ENCODE data around the gene MED13.
"Not testable (repeated sequence)": the region's sequence is repeated elsewhere in the genome, so short reads cannot be mapped to it uniquely, and the experiment has no call there.

MED13 gene

DNA sequence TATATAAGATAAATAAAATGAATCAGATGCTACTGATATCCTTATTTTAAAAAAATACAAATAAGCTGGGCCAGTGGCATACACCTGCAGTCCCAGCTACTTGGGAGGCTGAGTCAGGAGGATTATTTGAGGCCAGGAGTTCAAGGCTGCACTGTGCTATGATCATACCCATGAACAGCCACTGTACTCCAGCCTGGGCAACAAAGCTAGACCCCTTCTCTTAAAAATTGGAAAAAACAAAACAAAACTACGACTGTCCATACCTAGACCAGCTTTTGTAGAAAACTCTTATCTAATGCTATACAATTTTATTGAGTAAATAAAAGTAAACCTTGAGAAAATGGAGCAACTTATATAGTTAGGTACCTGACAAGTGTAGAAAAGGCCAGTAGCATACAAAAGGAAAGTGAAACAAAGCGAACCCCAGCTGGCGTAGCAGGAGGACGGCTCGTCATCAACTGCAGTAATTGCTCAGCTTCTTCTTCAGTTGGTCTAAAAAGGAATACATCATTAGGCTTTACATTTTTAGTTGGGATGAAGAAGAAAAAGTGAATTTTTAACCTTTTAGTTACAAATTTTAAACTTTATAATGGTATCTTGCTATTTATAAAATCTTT, 160.9 kb downstream of the MED13 start:
- DNase-seq: no peak

DNA sequence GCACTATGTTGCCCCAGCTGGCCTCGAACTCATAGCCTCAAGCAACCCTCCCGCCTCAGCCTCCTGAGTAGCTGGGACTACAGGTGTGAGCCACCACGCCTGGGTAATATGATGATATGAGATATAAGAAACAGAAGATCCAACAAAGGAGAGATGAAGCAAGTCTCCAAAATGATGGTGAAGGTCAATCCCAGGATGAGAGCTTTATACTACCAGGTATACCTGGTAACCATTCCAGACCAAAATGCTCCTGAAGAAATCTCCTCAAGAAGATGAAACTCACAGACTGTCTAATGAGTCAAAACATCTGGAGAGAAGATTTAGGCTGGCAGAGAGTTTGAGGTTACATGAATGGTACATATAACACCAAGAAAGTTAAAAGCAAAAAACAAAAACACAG, 161.8 kb downstream of the MED13 start:
- DNase-seq: no peak

GRCh38 chr17:61897548-61898180, 167.4 kb downstream of the MED13 start:
- DNase-seq: no peak

GRCh38 chr17:61895391-61895790, 169.7 kb downstream of the MED13 start:
- no peak for DNase-seq

DNA sequence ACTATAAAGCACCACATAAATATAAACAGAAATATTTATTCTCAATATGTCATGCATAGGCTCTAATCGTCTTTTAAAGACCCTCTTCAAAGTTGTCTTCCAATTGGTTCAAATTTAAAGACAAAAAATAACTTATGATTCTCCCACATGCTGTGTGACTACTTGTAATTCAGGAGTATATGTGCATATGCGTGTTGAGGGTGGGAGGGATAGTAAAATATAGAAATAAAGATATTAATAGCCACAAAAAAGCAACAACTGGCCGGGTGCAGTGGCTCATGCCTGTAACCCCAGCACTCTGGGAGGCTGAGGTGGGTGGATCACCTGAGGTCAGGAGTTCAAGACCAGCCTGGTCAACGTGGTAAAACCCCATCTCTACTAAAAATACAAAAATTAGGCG, 170.8 kb downstream of the MED13 start:
- not testable (repeated sequence) for DNase-seq

Data from hematopoietic multipotent progenitor cell treated with erythropoietin and hydrocortisone succinate and interleukin-3 and kit ligand, for 8 days (in vitro differentiated cells).